Coronary artery (tissue), 2 donors: ENCODE results near the gene ARHGEF12.

ENCODE experiments used
- DNase-seq: peaks from one replicate; pipeline ENCODE4 v3.0.0-alpha.2; 2017; ENCODE audit warnings: low spot score
- H3K27ac ChIP-seq, 2 donors: fragments of 200-600 bp; sonication (generic); one replicate each; pipeline ENCODE4 v1.5.1; 2016 to 2019
- H3K4me3 ChIP-seq: fragments of 200-600 bp; sonication (generic); 2 replicates; pipeline ENCODE4 v1.5.1; 2016; ENCODE audit warnings: mild to moderate bottlenecking, moderate library complexity
- TF ChIP-seq, protein P1 (sequence below): fragments of 200-600 bp; sonication (generic); IDR thresholded peaks from one replicate; pipeline ENCODE4 v1.5.1; 2019; ENCODE audit warnings: antibody characterized with exemption

The ARHGEF12 gene

DNA sequence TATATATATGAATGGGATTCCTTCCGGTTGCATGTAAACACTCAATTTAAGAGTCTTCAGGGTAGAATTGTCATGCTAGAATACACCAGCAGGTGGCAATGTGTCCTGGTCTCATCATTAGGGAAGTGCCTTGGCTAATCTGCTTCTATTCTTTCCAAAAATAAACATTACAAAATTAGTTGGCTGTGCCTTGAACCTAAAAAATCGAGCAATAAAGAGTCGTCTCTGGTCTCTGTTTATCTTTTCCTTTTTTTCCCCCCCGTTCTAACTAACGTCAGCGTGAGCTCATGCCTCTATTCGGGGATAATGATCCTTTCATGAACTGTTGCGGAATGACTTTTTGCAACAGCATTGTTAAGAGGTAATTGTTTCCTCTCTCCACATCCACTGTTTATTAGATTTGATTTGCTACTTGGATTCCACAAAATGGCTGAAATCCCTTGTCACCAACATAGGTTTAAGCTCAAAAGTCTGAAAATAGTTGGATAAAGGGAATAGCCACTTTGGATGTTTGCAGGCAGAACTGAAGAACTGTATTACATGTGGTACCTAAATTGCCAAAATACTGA, 1.2 kb upstream of the ARHGEF12 start:
- TF ChIP-seq, protein P1, sequence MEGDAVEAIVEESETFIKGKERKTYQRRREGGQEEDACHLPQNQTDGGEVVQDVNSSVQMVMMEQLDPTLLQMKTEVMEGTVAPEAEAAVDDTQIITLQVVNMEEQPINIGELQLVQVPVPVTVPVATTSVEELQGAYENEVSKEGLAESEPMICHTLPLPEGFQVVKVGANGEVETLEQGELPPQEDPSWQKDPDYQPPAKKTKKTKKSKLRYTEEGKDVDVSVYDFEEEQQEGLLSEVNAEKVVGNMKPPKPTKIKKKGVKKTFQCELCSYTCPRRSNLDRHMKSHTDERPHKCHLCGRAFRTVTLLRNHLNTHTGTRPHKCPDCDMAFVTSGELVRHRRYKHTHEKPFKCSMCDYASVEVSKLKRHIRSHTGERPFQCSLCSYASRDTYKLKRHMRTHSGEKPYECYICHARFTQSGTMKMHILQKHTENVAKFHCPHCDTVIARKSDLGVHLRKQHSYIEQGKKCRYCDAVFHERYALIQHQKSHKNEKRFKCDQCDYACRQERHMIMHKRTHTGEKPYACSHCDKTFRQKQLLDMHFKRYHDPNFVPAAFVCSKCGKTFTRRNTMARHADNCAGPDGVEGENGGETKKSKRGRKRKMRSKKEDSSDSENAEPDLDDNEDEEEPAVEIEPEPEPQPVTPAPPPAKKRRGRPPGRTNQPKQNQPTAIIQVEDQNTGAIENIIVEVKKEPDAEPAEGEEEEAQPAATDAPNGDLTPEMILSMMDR: no peak
- Histone ChIP-seq H3K27ac (peak overlapping the region; percentile 97 to 99), H3K4me3 (peak overlapping the region; percentile 88)
- DNase-seq: no peak

DNA sequence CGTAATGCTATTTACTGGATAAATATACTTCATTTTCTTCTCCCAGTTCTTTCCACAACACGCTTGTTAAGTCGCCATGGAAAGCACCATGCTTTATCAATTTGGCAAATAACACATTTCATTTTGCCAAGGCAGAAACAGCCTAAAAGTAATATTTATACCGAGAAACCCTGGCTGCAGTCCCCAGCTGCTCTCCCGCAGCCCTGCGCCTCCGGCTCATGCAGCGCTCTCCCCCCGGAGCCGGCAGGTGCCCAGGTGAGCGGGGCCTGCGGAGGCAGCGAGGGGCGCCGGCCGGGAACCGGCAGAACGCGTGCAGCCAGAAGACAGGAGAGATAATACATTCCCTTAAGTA, 681 bp upstream of the ARHGEF12 start:
- H3K4me3 ChIP-seq: peak overlapping the region; percentile 88
- no peak for DNase-seq
- TF ChIP-seq, protein P1: no peak
- H3K27ac ChIP-seq: peak overlapping the region; percentile 97 to 99

DNA sequence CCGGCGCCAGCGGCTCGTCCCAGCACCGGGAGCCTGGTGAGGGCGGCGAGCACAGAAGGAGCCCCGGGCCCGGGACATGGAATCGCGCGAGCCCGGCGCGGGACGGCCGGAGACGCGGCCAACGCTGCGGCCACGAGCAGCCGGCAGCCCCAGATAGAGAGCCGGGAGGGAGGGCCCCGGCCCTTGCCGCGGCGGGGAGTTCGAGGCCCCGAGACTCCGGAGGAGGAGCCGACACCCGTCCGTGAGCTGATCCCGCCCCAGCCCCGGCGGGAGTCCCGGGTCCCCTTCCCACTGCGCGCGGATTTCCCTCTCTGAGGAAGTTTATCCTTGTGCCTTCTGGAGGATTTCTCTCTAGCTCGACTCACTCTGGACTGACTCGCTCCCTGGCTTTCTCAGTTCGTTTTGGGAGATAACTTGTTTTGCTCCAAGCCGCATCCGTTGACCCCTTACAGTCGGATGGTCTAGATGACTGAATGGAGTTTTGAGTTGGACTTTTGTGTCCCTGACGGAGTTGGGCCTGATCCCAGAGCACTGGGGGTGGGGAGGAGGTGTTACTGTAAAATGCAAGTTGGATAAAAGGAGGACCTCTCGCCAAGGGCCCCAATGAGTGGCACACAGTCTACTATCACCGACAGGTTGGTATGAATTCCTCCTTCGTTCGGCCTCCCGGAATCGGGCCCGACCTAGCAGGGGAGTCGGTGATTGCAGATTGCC, 585 bp downstream of the ARHGEF12 start:
- Histone ChIP-seq H3K27ac (peak overlapping the region; percentile 97 to 99), H3K4me3 (peak overlapping the region; percentile 88)
- DNase-seq: peak; percentile 84
- TF ChIP-seq, protein P1: no peak

DNA sequence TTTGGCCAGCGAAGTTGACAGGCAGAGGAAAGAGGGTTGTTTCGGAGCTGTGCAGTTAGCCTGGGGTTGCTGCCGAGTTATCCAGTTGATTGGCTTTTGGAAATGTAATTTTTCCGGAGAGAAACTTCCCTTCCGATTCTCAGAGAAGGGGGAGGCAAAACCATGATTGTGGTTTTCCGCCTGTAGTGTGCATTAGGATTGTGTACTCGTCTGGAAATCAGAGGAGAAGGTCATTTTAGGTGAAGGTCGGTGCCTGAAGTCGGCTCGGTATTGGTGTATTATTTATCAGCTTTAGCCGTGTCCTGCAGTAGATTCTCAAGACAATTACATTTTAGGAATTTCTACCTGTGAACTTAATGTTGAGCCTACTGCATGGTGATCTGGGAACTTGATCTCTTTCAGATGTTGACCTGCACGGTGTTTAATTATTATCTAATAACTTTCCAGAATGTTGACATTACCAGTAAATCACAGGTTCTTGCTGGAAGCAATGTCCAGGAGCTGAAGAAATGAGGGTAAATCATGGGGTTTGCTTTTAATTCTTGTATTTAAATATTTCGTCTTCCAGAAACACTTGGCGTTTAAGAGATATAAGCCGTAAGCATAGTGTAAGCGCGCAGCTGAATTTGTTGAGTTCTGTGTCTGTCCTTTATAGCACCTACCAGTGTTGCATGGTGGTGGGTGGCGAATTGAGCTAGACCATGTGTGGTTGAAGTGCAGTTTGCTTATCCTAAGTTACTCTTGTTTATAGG, 1.3 kb downstream of the ARHGEF12 start:
- TF ChIP-seq, protein P1: no peak
- H3K4me3 ChIP-seq: peak overlapping the region; percentile 88
- peak overlapping the region; percentile 97 to 99 for H3K27ac ChIP-seq
- no peak for DNase-seq

DNA sequence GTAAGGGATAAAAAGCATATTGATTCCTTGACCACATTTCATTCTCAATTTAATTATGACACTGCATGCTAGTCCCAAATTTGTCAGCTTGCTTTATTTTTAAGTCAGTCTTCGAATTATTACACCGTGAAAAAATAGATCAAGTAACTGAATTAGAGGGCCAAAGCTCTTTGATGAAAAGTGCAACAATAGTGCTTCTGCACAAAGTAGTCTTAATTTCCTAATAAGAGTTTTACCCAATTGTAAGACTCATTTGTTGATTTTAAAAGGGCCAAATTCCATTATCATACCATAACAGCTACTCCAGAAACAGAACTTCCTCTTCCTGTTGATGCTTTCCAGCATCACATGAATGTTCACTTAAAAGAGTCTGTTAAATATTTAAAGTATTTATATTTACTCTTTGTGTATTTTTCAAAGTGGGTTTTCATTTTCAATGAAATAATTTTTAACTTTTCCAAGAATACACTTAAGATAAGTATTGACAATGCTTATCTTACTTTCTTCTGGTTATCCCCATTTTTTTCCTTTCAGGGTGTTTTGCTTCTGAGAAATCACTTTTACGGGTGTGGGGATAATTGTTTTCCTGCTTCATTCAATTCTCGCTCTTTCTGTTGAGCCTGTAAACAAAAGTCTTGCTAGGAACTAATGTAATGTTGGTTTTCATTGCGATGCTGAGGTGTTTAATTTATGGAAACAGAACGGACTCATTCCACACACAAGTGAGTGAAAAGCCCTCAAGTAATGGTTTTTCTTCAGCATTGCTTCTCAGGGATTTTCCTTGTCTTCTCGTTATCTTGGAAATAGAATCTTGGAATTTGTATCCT, 2.1 kb downstream of the ARHGEF12 start:
- peak overlapping the region; percentile 88 for H3K4me3 ChIP-seq
- TF ChIP-seq, protein P1: no peak
- no peak for DNase-seq
- peak overlapping the region; percentile 97 to 99 for H3K27ac ChIP-seq

DNA sequence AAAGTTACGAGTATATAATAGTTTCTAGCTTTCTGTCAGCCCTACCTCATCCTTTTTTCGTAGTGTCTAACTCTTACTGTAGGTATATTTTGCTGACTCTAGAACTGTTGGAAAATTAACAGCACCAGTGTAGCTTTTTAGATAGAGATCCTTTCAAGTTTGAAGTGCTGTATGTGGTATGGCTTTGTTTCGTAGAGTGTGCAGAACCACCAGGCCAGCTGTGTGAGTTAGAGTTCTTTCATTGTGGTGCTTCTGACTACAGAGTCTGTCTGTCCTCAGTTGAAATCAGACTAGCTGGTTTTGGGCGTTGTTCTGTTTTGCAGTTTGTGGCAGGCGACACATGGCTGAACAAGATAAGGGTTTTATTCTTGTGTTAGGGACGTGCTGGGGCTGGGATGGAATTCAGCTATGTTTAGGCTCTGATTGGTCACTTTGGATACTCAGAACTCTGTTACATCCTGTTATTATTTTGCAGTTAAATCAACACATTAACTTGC, 3.2 kb downstream of the ARHGEF12 start:
- H3K4me3 ChIP-seq: peak overlapping the region; percentile 88
- H3K27ac ChIP-seq: peak overlapping the region; percentile 50 to 58
- no peak for DNase-seq
- TF ChIP-seq, protein P1: no peak
